Liver (tissue), 9 donors: ENCODE measurements around the gene DHRS12. TPM values are rescaled to one million over a fixed set of nuclear protein-coding genes. Genes with fewer than 3 reads are reported as not detected.
A peak's percentile ranks its signal among the peaks of the same experiment; 100 is the strongest.

ENCODE experiments used
- DNase-seq: peaks from one replicate; pipeline ENCODE4 v3.0.0-alpha.2; 2017; ENCODE audit warnings: low spot score
- H3K27ac ChIP-seq, 2 donors: one replicate each; pipeline ENCODE4 v1.7.0; 2013; ENCODE audit warnings: inconsistent platforms in 2 of 2, low read length in 2 of 2, control low read depth in 1 of 2, low read depth in 1 of 2, mild to moderate bottlenecking in 1 of 2
- H3K27me3 ChIP-seq, 4 donors: one replicate each; pipeline versions ENCODE4 v1.6.1 to v1.7.0; 2013; ENCODE audit warnings: low read length in 3 of 4, inconsistent platforms in 1 of 4, mild to moderate bottlenecking in 1 of 4, moderate library complexity in 1 of 4; ENCODE audit not compliant: control insufficient read depth in 4 of 4, insufficient read depth in 4 of 4
- H3K36me3 ChIP-seq, 4 donors: one replicate each; pipeline versions ENCODE4 v1.6.1 to v1.7.0; 2013; ENCODE audit warnings: low read length in 3 of 4, mild to moderate bottlenecking in 3 of 4, low read depth in 1 of 4, moderate library complexity in 1 of 4; ENCODE audit not compliant: control insufficient read depth in 4 of 4, insufficient read depth in 3 of 4
- H3K4me1 ChIP-seq, 4 donors: one replicate each; pipeline versions ENCODE4 v1.6.1 to v1.7.0; 2013; ENCODE audit warnings: low read length in 3 of 4, mild to moderate bottlenecking in 3 of 4, moderate library complexity in 1 of 4; ENCODE audit not compliant: control insufficient read depth in 4 of 4, insufficient read depth in 4 of 4
- H3K4me3 ChIP-seq, 3 donors: one replicate each; pipeline versions ENCODE4 v1.6.1 to v1.7.0; 2013; ENCODE audit warnings: low read length in 3 of 3, control low read depth in 1 of 3, low read depth in 1 of 3, mild to moderate bottlenecking in 1 of 3
- H3K9ac ChIP-seq, 2 donors: one replicate each; pipeline ENCODE4 v1.7.0; 2013; ENCODE audit warnings: low read length in 2 of 2, mild to moderate bottlenecking in 2 of 2, moderate library complexity in 2 of 2, control low read depth in 1 of 2, low read depth in 1 of 2
- H3K9me3 ChIP-seq, 4 donors: one replicate each; pipeline versions ENCODE4 v1.6.1 to v1.7.0; 2013; ENCODE audit warnings: low read length in 3 of 4; ENCODE audit not compliant: control insufficient read depth in 4 of 4
- EGR1 ChIP-seq, 2 donors: IDR thresholded peaks; 2 replicates each; pipeline ENCODE4 v1.6.1; 2016 to 2018; ENCODE audit warnings: antibody characterized with exemption in 2 of 2, low read depth in 2 of 2
- FOXA1 ChIP-seq: IDR thresholded peaks from 2 replicates; pipeline ENCODE4 v1.6.1; 2016; ENCODE audit warnings: antibody characterized with exemption
- FOXA2 ChIP-seq: IDR thresholded peaks from 2 replicates; pipeline ENCODE4 v1.6.1; 2016; ENCODE audit warnings: antibody characterized with exemption
- GABPA ChIP-seq, 2 donors: IDR thresholded peaks in 1 of 2; conservative IDR thresholded peaks in 1 of 2; 2 replicates each; pipeline ENCODE4 v1.6.1; 2016; ENCODE audit warnings: antibody characterized with exemption in 2 of 2, mild to moderate bottlenecking in 1 of 2, moderate library complexity in 1 of 2
- HNF4A ChIP-seq, 2 donors: conservative IDR thresholded peaks; 2 replicates each; pipeline ENCODE4 v1.6.1; 2016; ENCODE audit warnings: antibody characterized with exemption in 2 of 2, mild to moderate bottlenecking in 2 of 2
- HNF4G ChIP-seq: IDR thresholded peaks from 2 replicates; pipeline ENCODE4 v1.6.1; 2016; ENCODE audit warnings: antibody characterized with exemption
- JUND ChIP-seq, 2 donors: IDR thresholded peaks; 2 replicates each; pipeline ENCODE4 v1.6.1; 2016; ENCODE audit warnings: antibody characterized with exemption in 2 of 2
- RAD21 ChIP-seq, 2 donors: IDR thresholded peaks; 2 replicates each; pipeline ENCODE4 v1.6.1; 2016; ENCODE audit warnings: antibody characterized with exemption in 2 of 2, mild to moderate bottlenecking in 2 of 2
- RXRA ChIP-seq, 2 donors: IDR thresholded peaks; 2 replicates each; pipeline ENCODE4 v1.6.1; 2017 to 2018; ENCODE audit warnings: antibody characterized with exemption in 2 of 2, mild to moderate bottlenecking in 1 of 2
- SP1 ChIP-seq: IDR thresholded peaks from 2 replicates; pipeline ENCODE4 v1.6.1; 2018; ENCODE audit warnings: antibody characterized with exemption, mild to moderate bottlenecking
- TAF1 ChIP-seq: conservative IDR thresholded peaks from 2 replicates; pipeline ENCODE4 v1.6.1; 2016; ENCODE audit warnings: antibody characterized with exemption, mild to moderate bottlenecking
- YY1 ChIP-seq: IDR thresholded peaks from 2 replicates; pipeline ENCODE4 v1.6.1; 2016; ENCODE audit warnings: antibody characterized with exemption, mild to moderate bottlenecking
- WGBS: extraction: QIAGEN DNeasy Blood & Tissue Kit; methylation state at CpG from one replicate; pipeline ENCODE4 v1.1.7; 2013; 5-methylcytosine and 5-hydroxymethylcytosine counted together
- polyA plus RNA-seq, 2 donors: library from polyadenylated mRNA; stranded (reverse) in 1 of 2; unstranded in 1 of 2; fragments of 200-250 nt in 1 of 2; fragments of >200 nt in 1 of 2; fragmentation: Nextera tagmentation in 1 of 2; extraction: Ambion mirVana in 1 of 2; gene quantifications; one replicate each; pipeline versions ENCODE4 v1.2.1 to v1.2.3, GENCODE V29; 2013 to 2015
- total RNA-seq, 2 donors: library from RNA; depleted of rRNA; stranded (reverse); fragments of >200 nt; gene quantifications; one replicate each; pipeline ENCODE4 v1.2.3, GENCODE V29; 2014
- TF ChIP-seq, protein P1 (sequence below): IDR thresholded peaks from 2 replicates; pipeline ENCODE4 v1.6.1; 2016; ENCODE audit warnings: antibody characterized with exemption
- TF ChIP-seq, protein P2 (sequence below): IDR thresholded peaks from 2 replicates; pipeline ENCODE4 v1.6.1; 2016; ENCODE audit warnings: antibody characterized with exemption
- TF ChIP-seq, protein P3 (sequence below): fragments of 150-350 bp; IDR thresholded peaks from 2 replicates; pipeline ENCODE4 v1.5.1; 2017; ENCODE audit warnings: improper control_type of control experiment, low read depth, low read length; ENCODE audit not compliant: missing input control
- TF ChIP-seq, protein P4 (sequence below): IDR thresholded peaks from 2 replicates; pipeline ENCODE4 v1.6.1; 2016; ENCODE audit warnings: antibody characterized with exemption
- TF ChIP-seq, protein P5 (sequence below): IDR thresholded peaks from 2 replicates; pipeline ENCODE4 v1.6.1; 2016; ENCODE audit warnings: antibody characterized with exemption, mild to moderate bottlenecking
- donor health status: healthy.
- donor health status: healthy.
- donor health status: healthy.
- donor health status: healthy.
- donor health status: healthy.

Gene DHRS12
- total and polyA plus RNA-seq, 4 donors = 6.5 to 15.5 (median 9.3) TPM

DNA sequence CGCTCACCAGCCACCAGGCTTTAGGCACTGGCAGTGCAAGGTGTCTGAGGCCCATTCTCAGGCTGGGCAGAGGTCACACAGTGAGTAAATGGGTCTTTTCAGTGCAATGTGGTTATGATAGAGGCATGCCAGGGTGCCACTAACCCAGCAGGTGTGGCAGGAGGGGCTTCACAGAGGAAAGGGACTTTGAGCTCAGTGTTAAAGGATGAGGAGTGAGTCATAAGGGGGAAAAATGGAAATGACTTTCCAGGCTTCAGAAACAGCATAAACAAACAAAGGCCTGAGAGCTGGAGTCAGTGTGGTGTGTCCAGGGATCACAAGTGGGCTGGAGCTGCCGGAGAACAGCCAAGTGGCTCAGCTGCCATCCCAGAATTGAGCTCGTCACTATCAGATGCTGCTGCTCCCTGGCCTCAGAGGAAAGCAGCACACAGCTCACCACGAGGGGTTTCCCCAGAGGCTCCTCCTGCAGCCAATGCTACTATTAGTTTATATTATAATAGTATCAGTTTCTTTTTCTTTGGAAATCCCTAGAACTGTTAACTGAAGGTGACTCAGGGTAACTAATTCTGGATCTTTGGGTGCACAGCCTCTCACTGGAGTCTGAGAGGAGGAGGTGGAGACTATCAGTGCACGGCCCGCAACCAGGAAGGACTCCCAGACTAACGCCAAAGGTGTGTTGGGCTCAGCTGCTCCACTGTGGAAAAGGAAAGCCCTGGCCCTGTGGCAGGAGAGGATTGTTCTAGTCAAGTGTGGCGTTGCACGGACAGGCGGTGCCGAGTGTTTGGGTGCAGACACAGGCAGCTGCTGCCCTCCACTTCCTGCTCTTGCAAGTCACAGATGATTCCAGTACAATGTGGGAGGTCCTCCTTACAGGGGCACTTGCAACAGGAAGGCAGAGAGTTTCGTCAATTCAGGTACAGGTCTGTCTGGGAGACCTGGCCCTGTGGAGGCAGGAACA, 39.5 kb downstream of the DHRS12 start:
- TF ChIP-seq RXRA (IDR thresholded peaks at IDR 0.05) (no peak), JUND (IDR thresholded peaks at IDR 0.05) (peak in 1 of 2 donors; percentile 43)
- H3K27ac ChIP-seq = peak overlapping the region in 1 of 2 donors; percentile 21
- H3K36me3 ChIP-seq = peaks cover 4 to 30% (median 17%) of the 10 kb centered on the region in 4 donors
- peak overlapping the region in 1 of 2 donors; percentile 5 for H3K9ac ChIP-seq
- H3K27me3 ChIP-seq = no peaks in the 10 kb centered on the region
- no peaks in the 10 kb centered on the region for H3K4me1 ChIP-seq
- H3K9me3 ChIP-seq = no peaks in the 10 kb centered on the region
- no peak overlapping the region for H3K4me3 ChIP-seq
- WGBS = 70% methylated on average over 12 of the region's 12 CpGs
- DNase-seq = no peak

DNA sequence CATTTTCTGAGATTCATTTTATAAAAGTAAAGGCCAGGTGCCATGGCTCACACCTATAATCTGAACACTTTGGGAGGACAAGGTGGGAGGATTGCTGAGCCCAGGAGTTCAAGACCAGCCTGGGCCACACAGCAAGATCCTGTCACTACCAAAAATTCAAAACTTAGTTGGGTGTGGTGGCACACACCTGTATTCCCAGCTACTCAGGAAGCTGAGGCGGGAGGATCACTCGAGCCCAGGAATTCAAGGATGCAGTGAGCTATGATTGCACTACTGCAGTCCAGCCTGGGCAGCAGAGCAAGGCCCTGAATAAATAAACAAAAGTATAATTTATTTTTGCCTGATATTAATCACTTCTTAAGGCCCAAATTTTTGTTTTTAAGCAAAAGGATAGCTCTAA, 40.5 kb downstream of the DHRS12 start:
- 91% methylated on average over 2 of the region's 2 CpGs for WGBS
- H3K36me3 ChIP-seq = peaks cover 4 to 34% (median 23%) of the 10 kb centered on the region in 4 donors
- DNase-seq = no peak
- no peak overlapping the region for H3K9ac ChIP-seq
- no peak overlapping the region for H3K4me3 ChIP-seq
- H3K4me1 ChIP-seq = no peaks in the 10 kb centered on the region
- TF ChIP-seq HNF4A (conservative IDR thresholded peaks at IDR 0.05) (no peak), TAF1 (no peak), GABPA (IDR thresholded peaks at IDR 0.05 in 1 of 2, conservative IDR thresholded peaks at IDR 0.05 in 1 of 2) (no peak), HNF4G (no peak), FOXA1 (no peak), YY1 (no peak), SP1 (no peak), JUND (IDR thresholded peaks at IDR 0.05) (no peak), RAD21 (IDR thresholded peaks at IDR 0.05) (no peak), RXRA (IDR thresholded peaks at IDR 0.05) (no peak), EGR1 (IDR thresholded peaks at IDR 0.05; ENCODE audit: low read depth in 2 of 2) (no peak), FOXA2 (no peak)
- TF ChIP-seq, protein P1, sequence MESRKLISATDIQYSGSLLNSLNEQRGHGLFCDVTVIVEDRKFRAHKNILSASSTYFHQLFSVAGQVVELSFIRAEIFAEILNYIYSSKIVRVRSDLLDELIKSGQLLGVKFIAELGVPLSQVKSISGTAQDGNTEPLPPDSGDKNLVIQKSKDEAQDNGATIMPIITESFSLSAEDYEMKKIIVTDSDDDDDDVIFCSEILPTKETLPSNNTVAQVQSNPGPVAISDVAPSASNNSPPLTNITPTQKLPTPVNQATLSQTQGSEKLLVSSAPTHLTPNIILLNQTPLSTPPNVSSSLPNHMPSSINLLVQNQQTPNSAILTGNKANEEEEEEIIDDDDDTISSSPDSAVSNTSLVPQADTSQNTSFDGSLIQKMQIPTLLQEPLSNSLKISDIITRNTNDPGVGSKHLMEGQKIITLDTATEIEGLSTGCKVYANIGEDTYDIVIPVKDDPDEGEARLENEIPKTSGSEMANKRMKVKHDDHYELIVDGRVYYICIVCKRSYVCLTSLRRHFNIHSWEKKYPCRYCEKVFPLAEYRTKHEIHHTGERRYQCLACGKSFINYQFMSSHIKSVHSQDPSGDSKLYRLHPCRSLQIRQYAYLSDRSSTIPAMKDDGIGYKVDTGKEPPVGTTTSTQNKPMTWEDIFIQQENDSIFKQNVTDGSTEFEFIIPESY = no peak
- TF ChIP-seq, protein P2, sequence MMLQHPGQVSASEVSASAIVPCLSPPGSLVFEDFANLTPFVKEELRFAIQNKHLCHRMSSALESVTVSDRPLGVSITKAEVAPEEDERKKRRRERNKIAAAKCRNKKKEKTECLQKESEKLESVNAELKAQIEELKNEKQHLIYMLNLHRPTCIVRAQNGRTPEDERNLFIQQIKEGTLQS = no peak
- TF ChIP-seq, protein P3, sequence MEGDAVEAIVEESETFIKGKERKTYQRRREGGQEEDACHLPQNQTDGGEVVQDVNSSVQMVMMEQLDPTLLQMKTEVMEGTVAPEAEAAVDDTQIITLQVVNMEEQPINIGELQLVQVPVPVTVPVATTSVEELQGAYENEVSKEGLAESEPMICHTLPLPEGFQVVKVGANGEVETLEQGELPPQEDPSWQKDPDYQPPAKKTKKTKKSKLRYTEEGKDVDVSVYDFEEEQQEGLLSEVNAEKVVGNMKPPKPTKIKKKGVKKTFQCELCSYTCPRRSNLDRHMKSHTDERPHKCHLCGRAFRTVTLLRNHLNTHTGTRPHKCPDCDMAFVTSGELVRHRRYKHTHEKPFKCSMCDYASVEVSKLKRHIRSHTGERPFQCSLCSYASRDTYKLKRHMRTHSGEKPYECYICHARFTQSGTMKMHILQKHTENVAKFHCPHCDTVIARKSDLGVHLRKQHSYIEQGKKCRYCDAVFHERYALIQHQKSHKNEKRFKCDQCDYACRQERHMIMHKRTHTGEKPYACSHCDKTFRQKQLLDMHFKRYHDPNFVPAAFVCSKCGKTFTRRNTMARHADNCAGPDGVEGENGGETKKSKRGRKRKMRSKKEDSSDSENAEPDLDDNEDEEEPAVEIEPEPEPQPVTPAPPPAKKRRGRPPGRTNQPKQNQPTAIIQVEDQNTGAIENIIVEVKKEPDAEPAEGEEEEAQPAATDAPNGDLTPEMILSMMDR = no peak
- TF ChIP-seq, protein P4, sequence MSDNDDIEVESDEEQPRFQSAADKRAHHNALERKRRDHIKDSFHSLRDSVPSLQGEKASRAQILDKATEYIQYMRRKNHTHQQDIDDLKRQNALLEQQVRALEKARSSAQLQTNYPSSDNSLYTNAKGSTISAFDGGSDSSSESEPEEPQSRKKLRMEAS = no peak
- TF ChIP-seq, protein P5, sequence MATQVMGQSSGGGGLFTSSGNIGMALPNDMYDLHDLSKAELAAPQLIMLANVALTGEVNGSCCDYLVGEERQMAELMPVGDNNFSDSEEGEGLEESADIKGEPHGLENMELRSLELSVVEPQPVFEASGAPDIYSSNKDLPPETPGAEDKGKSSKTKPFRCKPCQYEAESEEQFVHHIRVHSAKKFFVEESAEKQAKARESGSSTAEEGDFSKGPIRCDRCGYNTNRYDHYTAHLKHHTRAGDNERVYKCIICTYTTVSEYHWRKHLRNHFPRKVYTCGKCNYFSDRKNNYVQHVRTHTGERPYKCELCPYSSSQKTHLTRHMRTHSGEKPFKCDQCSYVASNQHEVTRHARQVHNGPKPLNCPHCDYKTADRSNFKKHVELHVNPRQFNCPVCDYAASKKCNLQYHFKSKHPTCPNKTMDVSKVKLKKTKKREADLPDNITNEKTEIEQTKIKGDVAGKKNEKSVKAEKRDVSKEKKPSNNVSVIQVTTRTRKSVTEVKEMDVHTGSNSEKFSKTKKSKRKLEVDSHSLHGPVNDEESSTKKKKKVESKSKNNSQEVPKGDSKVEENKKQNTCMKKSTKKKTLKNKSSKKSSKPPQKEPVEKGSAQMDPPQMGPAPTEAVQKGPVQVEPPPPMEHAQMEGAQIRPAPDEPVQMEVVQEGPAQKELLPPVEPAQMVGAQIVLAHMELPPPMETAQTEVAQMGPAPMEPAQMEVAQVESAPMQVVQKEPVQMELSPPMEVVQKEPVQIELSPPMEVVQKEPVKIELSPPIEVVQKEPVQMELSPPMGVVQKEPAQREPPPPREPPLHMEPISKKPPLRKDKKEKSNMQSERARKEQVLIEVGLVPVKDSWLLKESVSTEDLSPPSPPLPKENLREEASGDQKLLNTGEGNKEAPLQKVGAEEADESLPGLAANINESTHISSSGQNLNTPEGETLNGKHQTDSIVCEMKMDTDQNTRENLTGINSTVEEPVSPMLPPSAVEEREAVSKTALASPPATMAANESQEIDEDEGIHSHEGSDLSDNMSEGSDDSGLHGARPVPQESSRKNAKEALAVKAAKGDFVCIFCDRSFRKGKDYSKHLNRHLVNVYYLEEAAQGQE = no peak
- H3K9me3 ChIP-seq = no peaks in the 10 kb centered on the region
- H3K27me3 ChIP-seq = no peaks in the 10 kb centered on the region
- H3K27ac ChIP-seq = no peak overlapping the region
